Stomach smooth muscle (tissue), 2 donors: ENCODE data around the gene CEACAM20.

Source experiments
- H3K27ac ChIP-seq: one replicate; pipeline ENCODE4 v1.7.0; 2013; ENCODE audit warnings: mild to moderate bottlenecking, low read length, inconsistent platforms
- H3K27me3 ChIP-seq, 2 donors: one replicate each; pipeline ENCODE4 v1.7.0; 2013; ENCODE audit warnings: low read length in 2 of 2; ENCODE audit not compliant: insufficient read depth in 2 of 2, control insufficient read depth in 1 of 2
- H3K36me3 ChIP-seq, 2 donors: one replicate each; pipeline ENCODE4 v1.7.0; 2013; ENCODE audit warnings: low read length in 2 of 2; ENCODE audit not compliant: control insufficient read depth in 2 of 2, insufficient read depth in 2 of 2
- H3K4me1 ChIP-seq: one replicate; pipeline ENCODE4 v1.7.0; 2013; ENCODE audit warnings: low read length; ENCODE audit not compliant: control insufficient read depth, insufficient read depth
- H3K4me3 ChIP-seq, 2 donors: one replicate each; pipeline ENCODE4 v1.7.0; 2013; ENCODE audit warnings: low read length in 2 of 2
- H3K9ac ChIP-seq, 2 donors: one replicate each; pipeline ENCODE4 v1.7.0; 2013; ENCODE audit warnings: low read length in 2 of 2, mild to moderate bottlenecking in 1 of 2
- H3K9me3 ChIP-seq, 2 donors: one replicate each; pipeline ENCODE4 v1.7.0; 2013; ENCODE audit warnings: low read length in 2 of 2; ENCODE audit not compliant: control insufficient read depth in 2 of 2
- donor health status: healthy.
- donor health status: Pancreatic carcinoma.

CEACAM20 gene

GRCh38 chr19:44529536-44529935 is at the start of gene CEACAM20:
TSS of gene CEACAM20 (minus strand) at chr19:44529675. CDS start at chr19:44529509, 166 bp downstream.
- H3K4me3 ChIP-seq = no peak within 1 kb of the TSS
- no peaks in the 10 kb centered on the region for H3K36me3 ChIP-seq
- no peaks in the 10 kb centered on the region for H3K27me3 ChIP-seq
- no peak within 1 kb of the TSS for H3K9ac ChIP-seq
- no peaks in the 10 kb centered on the region for H3K9me3 ChIP-seq
- no peaks in the 10 kb centered on the region for H3K4me1 ChIP-seq
- H3K27ac ChIP-seq = no peak within 1 kb of the TSS

GRCh38 chr19:44577566-44577874 is 48.0 kb upstream of the CEACAM20 start:
- Histone ChIP-seq H3K27me3 (no peaks in the 10 kb centered on the region), H3K9me3 (no peaks in the 10 kb centered on the region), H3K36me3 (no peaks in the 10 kb centered on the region), H3K4me1 (no peaks in the 10 kb centered on the region), H3K4me3 (no peak overlapping the region), H3K9ac (no peak overlapping the region), H3K27ac (no peak overlapping the region)

- H3K27me3 ChIP-seq = no peaks in the 10 kb centered on the region
- H3K4me1 ChIP-seq = no peaks in the 10 kb centered on the region
- H3K9ac ChIP-seq = no peak overlapping the region
- no peaks in the 10 kb centered on the region for H3K36me3 ChIP-seq
- H3K27ac ChIP-seq = no peak overlapping the region
- H3K9me3 ChIP-seq = no peaks in the 10 kb centered on the region
- no peak overlapping the region for H3K4me3 ChIP-seq
These were observed 47.5 kb upstream of the CEACAM20 start for GRCh38 chr19:44576843-44577565.

GRCh38 chr19:44575116-44575700 is 45.7 kb upstream of the CEACAM20 start:
- Histone ChIP-seq H3K27me3 (peaks cover 0 to 4% of the 10 kb centered on the region in 2 donors), H3K36me3 (no peaks in the 10 kb centered on the region), H3K4me3 (no peak overlapping the region), H3K27ac (no peak overlapping the region), H3K9ac (no peak overlapping the region), H3K4me1 (no peaks in the 10 kb centered on the region), H3K9me3 (no peaks in the 10 kb centered on the region)

GRCh38 chr19:44574186-44574950 is 44.9 kb upstream of the CEACAM20 start:
- Histone ChIP-seq H3K27ac (no peak overlapping the region), H3K4me1 (no peaks in the 10 kb centered on the region), H3K9me3 (no peaks in the 10 kb centered on the region), H3K4me3 (no peak overlapping the region), H3K36me3 (no peaks in the 10 kb centered on the region), H3K27me3 (peaks cover 0 to 4% of the 10 kb centered on the region in 2 donors), H3K9ac (no peak overlapping the region)

GRCh38 chr19:44573627-44574026 is 44.2 kb upstream of the CEACAM20 start:
- H3K4me3 ChIP-seq = no peak overlapping the region
- H3K36me3 ChIP-seq = no peaks in the 10 kb centered on the region
- H3K27me3 ChIP-seq = peaks cover 0 to 4% of the 10 kb centered on the region in 2 donors
- no peak overlapping the region for H3K9ac ChIP-seq
- H3K4me1 ChIP-seq = no peaks in the 10 kb centered on the region
- H3K27ac ChIP-seq = no peak overlapping the region
- H3K9me3 ChIP-seq = no peaks in the 10 kb centered on the region

GRCh38 chr19:44573183-44573582 is 43.7 kb upstream of the CEACAM20 start:
- no peaks in the 10 kb centered on the region for H3K36me3 ChIP-seq
- no peak overlapping the region for H3K27ac ChIP-seq
- H3K4me3 ChIP-seq = no peak overlapping the region
- H3K9ac ChIP-seq = no peak overlapping the region
- peaks cover 0 to 4% of the 10 kb centered on the region in 2 donors for H3K27me3 ChIP-seq
- H3K9me3 ChIP-seq = no peaks in the 10 kb centered on the region
- no peaks in the 10 kb centered on the region for H3K4me1 ChIP-seq

GRCh38 chr19:44572581-44572900 is 43.1 kb upstream of the CEACAM20 start:
- Histone ChIP-seq H3K27ac (no peak overlapping the region), H3K36me3 (no peaks in the 10 kb centered on the region), H3K9ac (no peak overlapping the region), H3K4me3 (no peak overlapping the region), H3K27me3 (peaks cover 0 to 4% of the 10 kb centered on the region in 2 donors), H3K4me1 (no peaks in the 10 kb centered on the region), H3K9me3 (no peaks in the 10 kb centered on the region)

- no peaks in the 10 kb centered on the region for H3K36me3 ChIP-seq
- no peak overlapping the region for H3K27ac ChIP-seq
- H3K9me3 ChIP-seq = no peaks in the 10 kb centered on the region
- H3K9ac ChIP-seq = no peak overlapping the region
- H3K4me3 ChIP-seq = no peak overlapping the region
- no peaks in the 10 kb centered on the region for H3K4me1 ChIP-seq
- H3K27me3 ChIP-seq = peaks cover 0 to 4% of the 10 kb centered on the region in 2 donors
These were observed 42.5 kb upstream of the CEACAM20 start for GRCh38 chr19:44571830-44572580.

GRCh38 chr19:44570984-44571684 is 41.7 kb upstream of the CEACAM20 start:
- no peaks in the 10 kb centered on the region for H3K4me1 ChIP-seq
- no peak overlapping the region for H3K4me3 ChIP-seq
- H3K9me3 ChIP-seq = no peaks in the 10 kb centered on the region

More at GRCh38 chr19:44570984-44571684, 41.7 kb upstream of the CEACAM20 start:
- no peak overlapping the region for H3K9ac ChIP-seq
- H3K36me3 ChIP-seq = no peaks in the 10 kb centered on the region
- H3K27me3 ChIP-seq = peaks cover 0 to 4% of the 10 kb centered on the region in 2 donors
- H3K27ac ChIP-seq = no peak overlapping the region
